DOHH2 (cell line): ENCODE data around the gene SYNPO2L.

Experiments
- EZH2phosphoT487 ChIP-seq: fragments of 200-600 bp; sonication (generic); IDR thresholded peaks from 2 replicates; pipeline ENCODE4 v1.6.1; 2017; ENCODE audit warnings: borderline replicate concordance, mild to moderate bottlenecking, antibody characterized with exemption, low read length, moderate library complexity, mixed read lengths
- TF ChIP-seq, protein P1 (sequence below): fragments of 200-600 bp; sonication (generic); IDR thresholded peaks from one replicate; pipeline ENCODE4 v1.5.1; 2014; ENCODE audit warnings: antibody characterized with exemption, mild to moderate bottlenecking, low read depth, low read length; ENCODE audit not compliant: poor library complexity, severe bottlenecking

DNA sequence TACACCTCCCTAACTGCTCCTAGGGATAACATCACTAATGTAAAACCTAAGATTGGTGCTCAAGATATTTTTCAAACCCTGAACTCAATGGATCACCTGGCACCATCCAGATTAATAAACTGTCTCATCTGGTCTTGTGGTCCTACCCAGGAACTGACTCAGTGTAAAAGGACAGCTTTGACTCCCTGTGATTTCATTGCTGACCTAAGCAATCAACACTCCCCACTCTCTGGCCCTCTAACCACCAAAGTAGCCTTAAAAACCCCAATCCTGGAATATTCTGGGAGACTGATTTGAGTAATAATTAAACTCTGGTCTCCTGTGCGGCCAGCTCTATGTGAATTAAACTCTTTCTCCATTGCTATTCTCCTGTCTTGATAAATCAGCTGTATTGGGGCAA, 58.5 kb downstream of the SYNPO2L start:
- TF ChIP-seq, protein P1, sequence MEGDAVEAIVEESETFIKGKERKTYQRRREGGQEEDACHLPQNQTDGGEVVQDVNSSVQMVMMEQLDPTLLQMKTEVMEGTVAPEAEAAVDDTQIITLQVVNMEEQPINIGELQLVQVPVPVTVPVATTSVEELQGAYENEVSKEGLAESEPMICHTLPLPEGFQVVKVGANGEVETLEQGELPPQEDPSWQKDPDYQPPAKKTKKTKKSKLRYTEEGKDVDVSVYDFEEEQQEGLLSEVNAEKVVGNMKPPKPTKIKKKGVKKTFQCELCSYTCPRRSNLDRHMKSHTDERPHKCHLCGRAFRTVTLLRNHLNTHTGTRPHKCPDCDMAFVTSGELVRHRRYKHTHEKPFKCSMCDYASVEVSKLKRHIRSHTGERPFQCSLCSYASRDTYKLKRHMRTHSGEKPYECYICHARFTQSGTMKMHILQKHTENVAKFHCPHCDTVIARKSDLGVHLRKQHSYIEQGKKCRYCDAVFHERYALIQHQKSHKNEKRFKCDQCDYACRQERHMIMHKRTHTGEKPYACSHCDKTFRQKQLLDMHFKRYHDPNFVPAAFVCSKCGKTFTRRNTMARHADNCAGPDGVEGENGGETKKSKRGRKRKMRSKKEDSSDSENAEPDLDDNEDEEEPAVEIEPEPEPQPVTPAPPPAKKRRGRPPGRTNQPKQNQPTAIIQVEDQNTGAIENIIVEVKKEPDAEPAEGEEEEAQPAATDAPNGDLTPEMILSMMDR = no peak
- TF ChIP-seq EZH2phosphoT487 = no peak
